IMR-90 (cell line): Measurements from ENCODE around the gene AFAP1L1. TPM values are rescaled to one million over a fixed set of nuclear protein-coding genes. Genes with fewer than 3 reads are reported as not detected.

Experiments used
- ATAC-seq: fragments of 200-7000 bp; cut with Tn5 transposase; 2 replicates; pipeline ENCODE4 v1.9.1; 2020; ENCODE audit warnings: low read depth, mild to moderate bottlenecking, moderate library complexity
- BruUV-seq: library from RNA; stranded (reverse); fragments of 400-500 nt; replicated peaks from 2 replicates; lab custom pipeline; 2021; lab: Mats Ljungman, UMichigan
- CTCF ChIA-PET: fragments of 300-600 bp; formaldehyde crosslinking; extraction: SDS; loops from one replicate; lab custom pipeline; 2021; ENCODE audit warnings: antibody characterized with exemption; lab: Yijun Ruan, JAX
- POLR2A ChIA-PET: fragments of 300-600 bp; sonication (Branson Sonifier 250); formaldehyde crosslinking; loops from one replicate; lab custom pipeline; 2022; ENCODE audit warnings: antibody characterized with exemption; ENCODE audit not compliant: unreplicated experiment; lab: Charles Lee
- DNase-seq: peaks from one replicate; pipeline ENCODE4 v3.0.0; 2013
- H2AFZ ChIP-seq: replicated peaks from 2 replicates; pipeline ENCODE3; 2013; ENCODE audit warnings: low read length, mild to moderate bottlenecking; ENCODE audit not compliant: poor library complexity
- H2AK5ac ChIP-seq: 2 replicates; pipeline ENCODE4 v1.6.1; 2013; ENCODE audit warnings: low read depth, low read length, inconsistent platforms
- H2AK9ac ChIP-seq: replicated peaks from 2 replicates; pipeline ENCODE3; 2013; ENCODE audit warnings: mild to moderate bottlenecking, low read depth, low read length, moderate library complexity; ENCODE audit not compliant: poor library complexity
- H2BK120ac ChIP-seq: 2 replicates; pipeline ENCODE4 v1.6.1; 2013; ENCODE audit warnings: low read depth, low read length, inconsistent platforms
- H2BK15ac ChIP-seq: 3 replicates; pipeline ENCODE4 v1.6.1; 2013; ENCODE audit warnings: low read depth, low read length, inconsistent platforms
- H2BK20ac ChIP-seq: 2 replicates; pipeline ENCODE4 v1.6.1; 2013; ENCODE audit warnings: low read depth, mild to moderate bottlenecking, inconsistent platforms, low read length, moderate library complexity
- H2BK5ac ChIP-seq: 2 replicates; pipeline ENCODE4 v1.6.1; 2013; ENCODE audit warnings: mild to moderate bottlenecking, low read depth, low read length, inconsistent platforms; ENCODE audit not compliant: poor library complexity, severe bottlenecking
- H3K14ac ChIP-seq: replicated peaks from 2 replicates; pipeline ENCODE4 v1.6.1; 2013; ENCODE audit warnings: low read depth, low read length, inconsistent platforms
- H3K18ac ChIP-seq: 2 replicates; pipeline ENCODE4 v1.6.1; 2013; ENCODE audit warnings: low read depth, low read length, control low read depth
- H3K23ac ChIP-seq: 2 replicates; pipeline ENCODE4 v1.6.1; 2013; ENCODE audit warnings: low read depth, low read length, inconsistent platforms
- H3K27ac ChIP-seq: 2 replicates; pipeline ENCODE4 v1.5.1; 2013; ENCODE audit warnings: mild to moderate bottlenecking, control low read depth, low read length; ENCODE audit not compliant: insufficient read depth
- H3K27me3 ChIP-seq: 2 replicates; pipeline ENCODE4 v1.6.1; 2013; ENCODE audit warnings: low read length; ENCODE audit not compliant: control insufficient read depth, insufficient read depth
- H3K36me3 ChIP-seq: 2 replicates; pipeline ENCODE4 v1.6.1; 2013; ENCODE audit warnings: low read length, mixed read lengths; ENCODE audit not compliant: control insufficient read depth, insufficient read depth
- H3K4ac ChIP-seq: 2 replicates; pipeline ENCODE4 v1.6.1; 2013; ENCODE audit warnings: low read depth, low read length, inconsistent platforms
- H3K4me1 ChIP-seq: 2 replicates; pipeline ENCODE4 v1.6.1; 2013; ENCODE audit warnings: low read length, mixed read lengths; ENCODE audit not compliant: control insufficient read depth, insufficient read depth
- H3K4me2 ChIP-seq: 2 replicates; pipeline ENCODE4 v1.6.1; 2013; ENCODE audit warnings: low read depth, mild to moderate bottlenecking, control low read depth, low read length, moderate library complexity
- H3K4me3 ChIP-seq: 2 replicates; pipeline ENCODE4 v1.5.1; 2013; ENCODE audit warnings: low read depth, mild to moderate bottlenecking, control low read depth, low read length, moderate library complexity; ENCODE audit not compliant: insufficient read depth
- H3K56ac ChIP-seq: 2 replicates; pipeline ENCODE4 v1.6.1; 2013; ENCODE audit warnings: low read length, inconsistent platforms; ENCODE audit not compliant: insufficient read depth; ENCODE audit errors: extremely low read depth
- H3K79me1 ChIP-seq, 2 experiments: 2 replicates each; pipeline ENCODE4 v1.6.1; 2013; ENCODE audit warnings: low read length in 2 of 2, inconsistent platforms in 1 of 2, low read depth in 1 of 2
- H3K9ac ChIP-seq: 2 replicates; pipeline ENCODE4 v1.6.1; 2013; ENCODE audit warnings: low read depth, low read length, control low read depth
- H3K9me1 ChIP-seq: 2 replicates; pipeline ENCODE4 v1.6.1; 2013; ENCODE audit warnings: low read length, inconsistent platforms; ENCODE audit not compliant: insufficient read depth
- H3K9me3 ChIP-seq: 2 replicates; pipeline ENCODE4 v1.6.1; 2013; ENCODE audit warnings: low read length; ENCODE audit not compliant: control insufficient read depth, insufficient read depth
- H4K20me1 ChIP-seq: 2 replicates; pipeline ENCODE4 v1.6.1; 2013; ENCODE audit warnings: low read length, inconsistent platforms; ENCODE audit not compliant: insufficient read depth
- H4K5ac ChIP-seq: 2 replicates; pipeline ENCODE4 v1.6.1; 2013; ENCODE audit warnings: mild to moderate bottlenecking, low read depth, low read length, control low read depth
- H4K8ac ChIP-seq, 2 experiments: 2 replicates each; pipeline ENCODE4 v1.6.1; 2013; ENCODE audit warnings: low read depth in 2 of 2, low read length in 2 of 2, control low read depth in 1 of 2, inconsistent platforms in 1 of 2
- H4K91ac ChIP-seq: 2 replicates; pipeline ENCODE4 v1.6.1; 2013; ENCODE audit warnings: low read depth, low read length, inconsistent platforms; ENCODE audit not compliant: insufficient read depth
- NFE2L2 ChIP-seq: fragments of 150-350 bp; IDR thresholded peaks from 2 replicates; pipeline ENCODE4 v1.6.1; 2016; ENCODE audit warnings: low read depth, mild to moderate bottlenecking, low read length
- RAD21 ChIP-seq: IDR thresholded peaks from 2 replicates; pipeline ENCODE4 v1.6.1; 2012; ENCODE audit warnings: low read length, improper control_type of control experiment
- WGBS, 2 experiments: methylation state at CpG; one replicate each; pipeline versions ENCODE4 v1.1.5 to v1.1.7; 2013; ENCODE audit warnings: missing lambda C conversion rate in 2 of 2; ENCODE audit not compliant: insufficient read length in 1 of 2; ENCODE audit errors: extremely low coverage in 2 of 2; 5-methylcytosine and 5-hydroxymethylcytosine counted together
- dilution Hi-C: fragments of 300-500 bp; cut with HindIII; formaldehyde crosslinking; loops from one replicate; pipeline ENCODE4 v1.14.3; 2018; ENCODE audit warnings: low sequenced_read_pairs; ENCODE audit not compliant: unreplicated experiment
- in situ Hi-C: fragments of 300-500 bp; cut with MboI; formaldehyde crosslinking; loops from 3 replicates; pipeline ENCODE4 v1.14.3; 2019; ENCODE audit warnings: low sequenced_read_pairs, inconsistent platforms, mixed read lengths
- intact Hi-C: fragments of 100-400 bp; cut with micrococcal nuclease; formaldehyde crosslinking; loops from 2 replicates; pipeline ENCODE4 v1.10.0; 2022
- polyA plus RNA-seq, 3 experiments: library from polyadenylated mRNA; depleted of rRNA; stranded (reverse); fragments of >200 nt; gene quantifications; 2 replicates each; pipeline ENCODE4 v1.2.3, GENCODE V29; 2012; ENCODE audit warnings: low replicate concordance in 1 of 3
- total RNA-seq: library from RNA; depleted of rRNA; stranded (reverse); fragments of >200 nt; gene quantifications from 2 replicates; pipeline ENCODE4 v1.2.3, GENCODE V29; 2012
- TF ChIP-seq, protein P1 (sequence below): conservative IDR thresholded peaks from 2 replicates; pipeline ENCODE4 v1.5.1; 2012; ENCODE audit warnings: mild to moderate bottlenecking, low read depth, low read length, improper control_type of control experiment
- TF ChIP-seq, protein P2 (sequence below): fragments of 150-350 bp; IDR thresholded peaks from 2 replicates; pipeline ENCODE4 v1.6.1; 2017; ENCODE audit warnings: mild to moderate bottlenecking, antibody characterized with exemption, low read length, low read depth

The AFAP1L1 gene
- total and polyA plus RNA-seq, 2 of the 4 experiments (the other 2 are of a cell fraction) = 3.3 to 5.7 TPM

DNA sequence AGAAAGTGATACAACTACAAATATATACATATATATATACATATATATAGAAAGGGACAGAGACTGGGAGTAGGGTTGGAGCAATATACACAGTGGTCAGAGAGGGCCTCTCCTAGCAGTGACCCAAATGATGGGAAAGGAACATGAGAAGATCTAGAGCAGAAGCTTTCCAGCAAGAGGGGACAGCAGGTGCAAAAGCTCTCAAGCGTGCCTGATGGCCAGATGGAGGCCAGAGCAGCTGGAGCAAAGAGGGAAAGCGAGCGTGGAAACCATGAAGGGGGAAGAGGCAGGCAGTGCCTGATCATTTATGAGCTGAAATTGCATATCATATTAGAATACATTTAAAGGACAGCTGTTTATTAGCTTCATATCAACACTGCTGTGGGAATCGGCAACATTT is 66.1 kb downstream of the AFAP1L1 start:
- Histone ChIP-seq H4K20me1 (no peaks in the 10 kb centered on the region), H2AK5ac (no peak overlapping the region), H3K4me1 (peaks cover 6% of the 10 kb centered on the region), H3K56ac (no peak overlapping the region), H3K36me3 (no peaks in the 10 kb centered on the region), H3K18ac (no peak overlapping the region), H3K4me3 (no peak overlapping the region), H2BK120ac (no peak overlapping the region), H4K8ac (no peak overlapping the region), H3K9ac (no peak overlapping the region), H4K91ac (no peak overlapping the region), H3K4ac (no peak overlapping the region), H3K23ac (no peak overlapping the region), H3K9me1 (peaks cover 9% of the 10 kb centered on the region), H3K14ac (no peak overlapping the region), H2BK20ac (no peak overlapping the region), H3K27ac (no peak overlapping the region), H3K79me1 (no peaks in the 10 kb centered on the region), H2BK15ac (no peak overlapping the region), H2AFZ (no peak overlapping the region), H3K9me3 (no peaks in the 10 kb centered on the region), H3K27me3 (no peaks in the 10 kb centered on the region), H2AK9ac (no peak overlapping the region), H2BK5ac (no peak overlapping the region), H3K4me2 (no peak overlapping the region), H4K5ac (no peak overlapping the region)
- BruUV-seq = no TSS peak
- POLR2A ChIA-PET = no interaction called here
- WGBS, 2 experiments = no CpG with 5 or more reads among the region's 4 CpGs
- TF ChIP-seq NFE2L2 = no peak
- no peak for TF ChIP-seq RAD21
- TF ChIP-seq, protein P1, sequence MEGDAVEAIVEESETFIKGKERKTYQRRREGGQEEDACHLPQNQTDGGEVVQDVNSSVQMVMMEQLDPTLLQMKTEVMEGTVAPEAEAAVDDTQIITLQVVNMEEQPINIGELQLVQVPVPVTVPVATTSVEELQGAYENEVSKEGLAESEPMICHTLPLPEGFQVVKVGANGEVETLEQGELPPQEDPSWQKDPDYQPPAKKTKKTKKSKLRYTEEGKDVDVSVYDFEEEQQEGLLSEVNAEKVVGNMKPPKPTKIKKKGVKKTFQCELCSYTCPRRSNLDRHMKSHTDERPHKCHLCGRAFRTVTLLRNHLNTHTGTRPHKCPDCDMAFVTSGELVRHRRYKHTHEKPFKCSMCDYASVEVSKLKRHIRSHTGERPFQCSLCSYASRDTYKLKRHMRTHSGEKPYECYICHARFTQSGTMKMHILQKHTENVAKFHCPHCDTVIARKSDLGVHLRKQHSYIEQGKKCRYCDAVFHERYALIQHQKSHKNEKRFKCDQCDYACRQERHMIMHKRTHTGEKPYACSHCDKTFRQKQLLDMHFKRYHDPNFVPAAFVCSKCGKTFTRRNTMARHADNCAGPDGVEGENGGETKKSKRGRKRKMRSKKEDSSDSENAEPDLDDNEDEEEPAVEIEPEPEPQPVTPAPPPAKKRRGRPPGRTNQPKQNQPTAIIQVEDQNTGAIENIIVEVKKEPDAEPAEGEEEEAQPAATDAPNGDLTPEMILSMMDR = no peak
- TF ChIP-seq, protein P2, sequence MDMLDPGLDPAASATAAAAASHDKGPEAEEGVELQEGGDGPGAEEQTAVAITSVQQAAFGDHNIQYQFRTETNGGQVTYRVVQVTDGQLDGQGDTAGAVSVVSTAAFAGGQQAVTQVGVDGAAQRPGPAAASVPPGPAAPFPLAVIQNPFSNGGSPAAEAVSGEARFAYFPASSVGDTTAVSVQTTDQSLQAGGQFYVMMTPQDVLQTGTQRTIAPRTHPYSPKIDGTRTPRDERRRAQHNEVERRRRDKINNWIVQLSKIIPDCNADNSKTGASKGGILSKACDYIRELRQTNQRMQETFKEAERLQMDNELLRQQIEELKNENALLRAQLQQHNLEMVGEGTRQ = no peak
- CTCF ChIA-PET = interaction anchor here (1.0 kb wide), 1 partner anchor 15 kb away, joined by 4 read pairs; no protein-coding TSS in a partner anchor
- dilution Hi-C loops = no loop called here
- intact Hi-C loops = no loop called here
- ATAC-seq = no peak
- DNase-seq = no peak
- in situ Hi-C loops = no loop called here
